UCSD-AML1 (cell line): ENCODE measurements around the gene C19orf44.

Experiments used
- DNase-seq: peaks from one replicate; lab custom pipeline; 2025; ENCODE audit not compliant: unreplicated experiment; lab: John Stamatoyannopoulos, UW

C19orf44 gene

DNA sequence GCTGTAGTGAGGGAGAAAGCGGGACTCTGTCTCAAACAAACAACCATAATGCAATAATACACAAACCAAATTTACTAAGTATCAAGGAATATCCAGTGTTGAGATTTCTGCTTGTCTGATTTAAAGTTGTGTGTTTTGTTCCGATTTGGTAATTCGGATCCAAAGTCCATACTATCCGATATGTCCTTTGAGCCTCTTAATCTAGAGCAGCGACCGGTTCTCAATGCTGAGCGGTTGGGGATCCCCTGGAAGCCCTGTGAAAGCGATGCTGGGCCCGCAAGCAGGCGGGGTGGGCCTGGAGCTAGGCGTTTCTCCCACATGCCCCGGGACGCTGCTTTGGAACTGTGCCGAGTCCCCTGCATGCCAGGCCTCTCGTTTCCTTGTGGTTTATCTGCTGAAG lies 20.2 kb downstream of the C19orf44 start:
- DNase-seq = no peak

DNA sequence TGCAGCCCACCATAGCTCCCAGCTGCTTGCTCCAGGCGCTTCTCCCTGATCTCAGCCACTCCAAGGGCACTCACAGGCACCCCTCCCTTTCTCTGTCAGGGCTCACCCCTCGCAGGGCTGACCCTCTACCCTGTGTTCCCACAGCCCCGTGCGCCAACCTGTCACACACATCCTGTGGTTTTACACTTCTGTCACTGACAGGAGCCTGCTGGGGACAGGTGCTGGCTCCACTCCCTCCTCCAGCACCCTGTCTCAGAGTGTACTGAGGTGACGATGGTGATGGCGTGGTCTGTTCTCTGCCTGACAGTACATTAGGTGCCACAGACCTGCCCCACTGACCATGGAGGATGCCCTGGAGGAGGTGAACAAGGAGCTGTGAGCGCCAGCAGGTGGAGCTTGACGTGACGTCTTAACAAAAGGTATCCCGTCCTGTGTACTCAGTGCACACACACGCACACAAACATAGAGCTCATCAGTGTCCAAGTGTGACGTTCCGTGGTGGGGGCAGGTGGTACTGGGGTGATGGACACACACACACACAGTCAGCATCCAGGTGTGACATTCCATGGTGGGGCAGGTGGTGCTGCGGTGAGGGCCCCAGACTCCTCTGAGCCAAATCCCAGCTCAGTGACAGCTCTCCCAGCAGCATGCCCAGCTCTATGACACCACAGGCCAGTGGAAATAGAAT lies 20.9 kb downstream of the C19orf44 start:
- DNase-seq = no peak

DNA sequence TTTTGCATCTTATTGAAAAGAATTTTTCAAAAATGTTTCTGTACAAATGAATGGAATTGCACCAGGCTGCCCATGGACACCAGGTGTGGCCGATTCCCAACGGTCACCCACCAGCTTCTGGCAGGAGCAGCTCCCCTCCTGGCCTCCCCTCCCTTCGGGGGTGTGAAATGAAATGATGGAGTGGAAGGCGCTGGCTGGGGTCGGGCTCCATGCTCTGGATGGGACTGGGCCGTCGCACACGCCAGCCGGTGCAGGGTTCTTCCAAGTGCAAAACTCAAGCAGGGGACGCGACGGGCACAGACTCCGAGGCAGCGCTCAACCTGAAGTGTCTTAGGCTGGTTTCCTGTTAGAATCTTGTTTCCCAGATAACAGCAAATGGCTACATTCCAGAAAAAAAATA lies 21.9 kb downstream of the C19orf44 start:
- DNase-seq = no peak

DNA sequence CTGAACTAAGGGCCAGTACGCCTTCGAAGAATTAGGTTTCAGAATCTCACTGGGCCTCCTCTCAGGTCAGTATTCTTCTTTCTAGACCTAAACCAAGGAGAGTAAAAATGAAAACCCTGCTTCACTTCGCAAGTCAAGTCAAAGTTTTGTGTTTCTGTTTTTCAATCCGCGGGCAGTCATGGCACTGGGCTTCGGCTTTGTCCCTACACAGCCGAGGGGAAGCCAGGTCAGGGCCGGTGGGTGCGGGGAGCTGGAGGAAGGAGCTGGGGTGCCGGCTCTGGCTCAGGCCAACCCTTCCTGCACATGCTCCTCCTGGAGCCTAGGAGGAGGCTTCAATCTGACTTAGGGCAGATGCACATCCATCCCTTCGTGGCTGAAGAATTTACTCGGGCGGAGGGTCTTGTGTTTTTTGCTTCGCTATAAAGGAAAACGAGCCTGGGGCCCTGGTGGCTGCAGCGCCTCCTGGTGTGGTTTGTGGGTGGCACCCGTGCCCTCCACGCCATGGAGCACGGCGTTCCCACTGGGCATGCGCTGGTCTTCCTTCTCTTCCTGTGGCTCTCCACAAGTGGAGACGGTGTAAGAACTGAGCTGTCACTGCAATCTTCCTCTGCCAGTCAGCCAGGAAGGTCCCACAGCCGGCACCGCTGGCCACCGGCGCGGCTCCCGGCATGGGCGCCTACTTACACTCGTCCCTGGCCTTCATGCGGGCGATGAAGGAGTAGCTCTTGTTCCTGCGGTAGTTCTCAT lies 22.5 kb downstream of the C19orf44 start:
- DNase-seq = no peak

DNA sequence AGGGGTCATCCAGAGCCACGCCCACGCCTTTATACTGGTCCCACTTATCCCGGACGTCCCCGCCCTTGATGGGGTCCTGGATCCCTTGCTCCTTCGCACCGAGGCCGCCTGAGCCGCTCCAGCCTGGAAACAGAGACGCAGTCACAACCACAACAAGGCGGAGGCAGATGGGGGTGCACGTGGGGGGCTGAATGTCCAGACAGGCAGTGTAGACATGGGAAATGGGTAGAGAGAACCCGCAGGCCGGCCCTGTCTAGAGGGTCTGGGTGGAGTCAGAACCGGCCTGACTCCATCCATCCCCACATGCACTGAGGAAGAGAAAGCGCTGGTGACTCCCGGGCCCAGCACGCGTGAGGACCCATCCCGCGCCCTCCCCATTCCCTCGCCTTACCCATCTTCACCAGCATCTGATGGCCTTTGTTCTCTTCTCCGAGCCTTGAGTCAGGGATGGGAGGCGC lies 23.1 kb downstream of the C19orf44 start:
- no peak for DNase-seq

DNA sequence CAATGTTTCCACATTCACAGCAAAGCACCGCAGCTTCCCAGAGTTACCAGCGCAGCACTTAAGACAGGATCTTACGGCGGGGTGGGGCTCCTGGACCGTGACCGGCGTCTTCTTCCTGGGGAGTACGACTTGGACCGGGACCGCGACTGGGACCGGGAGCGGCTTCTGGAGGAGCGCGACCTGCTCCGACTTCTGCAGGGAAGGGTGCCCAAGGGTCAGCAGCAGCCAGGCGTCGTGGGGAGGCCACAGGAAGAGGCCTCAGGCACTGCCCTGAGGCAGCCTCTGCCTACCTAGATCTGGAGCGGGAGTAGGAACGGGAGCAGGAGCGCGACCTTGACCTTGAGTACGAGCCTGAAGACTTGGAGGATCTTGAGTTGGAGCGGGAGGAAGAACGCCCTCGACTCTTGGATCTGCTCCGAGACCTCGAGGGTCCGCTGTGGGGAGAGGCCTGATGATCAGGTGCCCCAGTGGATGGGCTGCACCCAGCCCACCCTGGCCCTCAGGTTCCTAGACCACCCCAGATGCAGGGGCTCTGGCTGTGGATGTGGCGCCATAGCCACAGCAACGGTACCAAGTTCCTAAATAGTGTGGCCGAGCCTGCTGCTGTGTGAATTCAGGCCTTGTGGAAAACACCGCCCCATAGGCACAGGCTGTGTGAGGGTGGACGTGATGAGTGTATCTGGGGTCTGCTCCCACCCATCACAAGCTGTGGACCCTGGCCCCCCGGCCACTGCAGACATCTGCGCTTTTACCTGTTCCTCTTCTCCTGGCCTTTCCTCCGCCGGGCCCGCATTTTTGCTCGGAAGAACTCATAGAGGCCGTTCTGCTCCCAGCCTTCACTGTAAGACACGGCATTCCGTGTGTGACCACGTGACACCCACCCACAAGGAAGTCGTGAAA lies 24.1 kb downstream of the C19orf44 start:
- DNase-seq = no peak

DNA sequence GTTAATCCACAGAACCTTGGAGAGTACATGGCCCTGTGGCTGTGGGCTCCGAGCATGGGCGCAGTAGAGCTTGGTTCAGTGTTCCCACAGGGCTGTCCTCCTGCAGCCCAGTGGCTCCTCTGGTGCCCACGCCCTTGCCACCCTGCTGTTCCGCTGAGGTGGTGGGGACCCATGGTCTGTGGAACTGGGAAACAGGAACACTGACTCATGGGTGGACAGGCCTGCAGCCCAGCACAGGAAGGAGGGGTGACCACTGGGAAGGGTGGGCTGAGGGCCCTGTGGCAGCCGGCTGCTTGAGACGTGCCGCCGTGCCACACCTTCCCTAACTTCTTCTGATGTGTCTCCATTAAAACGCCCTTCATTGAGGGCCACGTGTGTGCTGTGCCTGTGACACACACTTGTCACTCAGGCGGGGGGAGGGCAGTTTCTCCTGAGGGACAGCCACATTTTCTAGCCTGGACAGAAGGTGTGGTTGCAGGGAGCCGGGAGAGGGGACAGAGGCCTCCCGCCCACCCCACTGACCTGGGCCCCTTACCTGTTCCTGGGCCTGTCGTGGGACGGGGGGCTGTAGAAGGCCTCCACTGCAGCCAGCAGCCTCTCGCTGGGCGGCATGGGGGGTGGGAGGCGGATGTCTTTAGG lies 24.9 kb downstream of the C19orf44 start:
- no peak for DNase-seq

DNA sequence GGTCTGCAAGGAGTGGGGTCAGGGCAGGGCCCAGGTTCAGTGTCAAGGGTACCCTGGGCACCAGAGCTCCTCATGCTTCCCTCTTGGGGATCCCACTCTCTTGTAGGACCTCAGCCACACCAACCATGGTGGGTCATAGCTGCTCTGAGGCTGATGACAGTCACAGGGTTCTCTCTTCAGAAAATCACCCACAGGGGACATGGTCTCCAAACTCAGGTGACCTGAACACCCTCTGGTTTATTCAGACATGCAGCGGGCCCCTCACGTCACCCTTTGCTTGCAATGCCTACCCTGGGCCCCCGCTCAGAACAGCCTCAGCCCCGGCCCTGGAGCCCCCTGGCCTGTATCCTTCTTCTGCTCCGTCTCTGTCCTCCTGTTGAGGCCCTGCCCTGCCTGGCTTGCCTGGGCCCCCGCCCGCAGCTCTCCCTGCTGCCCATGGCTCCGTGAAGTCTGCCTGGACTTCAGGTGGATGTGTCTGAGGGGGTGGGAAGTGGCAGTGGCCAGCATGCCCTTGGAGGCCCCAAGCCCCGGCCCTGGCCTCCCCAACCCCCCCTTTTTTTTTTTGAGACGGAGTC lies 25.6 kb downstream of the C19orf44 start:
- no peak for DNase-seq

DNA sequence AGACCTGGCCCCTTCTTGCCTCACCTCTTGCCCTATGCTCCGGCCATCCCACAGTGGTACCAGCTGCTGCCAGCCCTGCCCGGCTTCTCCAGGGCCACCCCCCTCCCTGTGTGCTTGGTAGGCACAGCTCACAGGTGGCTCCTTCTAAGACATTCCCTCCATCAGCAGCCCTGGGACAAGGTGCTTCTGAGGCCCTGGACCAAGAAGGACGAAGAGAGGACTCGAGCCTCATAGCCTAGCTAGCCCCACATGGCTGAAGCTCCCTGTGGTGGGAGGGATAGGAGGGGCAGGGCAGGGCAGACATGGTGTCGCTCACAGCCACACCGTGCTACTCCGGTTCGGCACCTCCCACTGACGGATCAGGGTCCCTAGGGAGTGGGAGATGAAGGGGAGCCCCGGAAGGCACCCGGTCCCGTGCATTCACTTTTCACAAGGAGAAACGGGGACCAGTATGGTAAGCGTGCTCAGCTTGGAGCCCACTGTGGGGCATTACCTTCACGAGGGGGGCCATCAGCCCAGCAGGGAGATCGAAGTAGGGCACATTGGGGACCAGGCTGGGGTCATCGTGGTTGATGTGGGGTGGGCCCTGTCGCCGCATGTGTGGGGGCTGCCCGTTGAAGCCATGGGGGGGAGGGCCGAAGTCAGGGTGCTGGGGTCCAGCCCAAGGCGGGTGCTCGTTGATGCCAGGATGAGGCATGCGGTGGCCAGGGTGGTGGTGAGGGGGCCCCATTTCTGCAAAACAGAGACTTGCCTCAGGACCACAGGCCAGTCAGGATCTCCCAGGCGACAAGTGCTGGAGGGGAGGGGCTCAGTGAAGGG lies 26.6 kb downstream of the C19orf44 start:
- no peak for DNase-seq

DNA sequence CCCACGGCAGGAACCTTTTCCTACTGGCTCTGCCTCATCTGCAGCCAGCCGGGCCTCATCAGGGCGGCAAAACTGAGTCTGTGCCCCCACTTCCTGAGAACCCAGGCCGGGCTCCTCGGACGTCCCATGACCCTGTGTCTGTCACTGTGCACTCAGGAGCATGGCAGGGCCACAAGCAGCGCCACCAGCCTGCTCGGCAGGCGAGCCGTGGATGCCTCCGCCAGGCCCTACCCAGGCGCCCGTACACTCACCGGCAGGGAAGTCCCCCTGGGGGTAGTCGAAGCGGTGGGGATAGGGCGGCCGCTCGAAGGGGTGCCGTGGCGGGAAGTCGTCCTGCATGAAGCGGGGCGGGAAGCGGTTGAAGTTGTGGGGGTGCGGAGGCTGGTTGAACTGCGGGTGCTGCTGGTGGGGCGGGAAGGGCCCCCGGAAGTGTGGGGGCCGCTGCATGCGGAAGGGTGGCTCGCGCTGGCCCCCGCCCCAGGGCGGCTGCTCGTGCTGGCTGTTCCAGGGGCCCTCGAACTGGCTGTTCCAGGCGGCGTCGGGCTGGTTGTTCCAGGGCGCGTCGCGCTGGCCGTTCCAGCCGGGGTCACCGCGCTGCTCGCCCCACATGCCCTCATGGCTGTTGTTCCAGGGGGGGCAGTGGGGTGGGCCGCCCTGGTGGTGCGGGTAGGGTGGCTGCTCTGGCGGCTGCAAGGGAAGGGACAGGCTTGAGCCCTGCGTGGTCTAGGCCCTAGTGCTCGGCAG lies 29.0 kb downstream of the C19orf44 start:
- DNase-seq = no peak

DNA sequence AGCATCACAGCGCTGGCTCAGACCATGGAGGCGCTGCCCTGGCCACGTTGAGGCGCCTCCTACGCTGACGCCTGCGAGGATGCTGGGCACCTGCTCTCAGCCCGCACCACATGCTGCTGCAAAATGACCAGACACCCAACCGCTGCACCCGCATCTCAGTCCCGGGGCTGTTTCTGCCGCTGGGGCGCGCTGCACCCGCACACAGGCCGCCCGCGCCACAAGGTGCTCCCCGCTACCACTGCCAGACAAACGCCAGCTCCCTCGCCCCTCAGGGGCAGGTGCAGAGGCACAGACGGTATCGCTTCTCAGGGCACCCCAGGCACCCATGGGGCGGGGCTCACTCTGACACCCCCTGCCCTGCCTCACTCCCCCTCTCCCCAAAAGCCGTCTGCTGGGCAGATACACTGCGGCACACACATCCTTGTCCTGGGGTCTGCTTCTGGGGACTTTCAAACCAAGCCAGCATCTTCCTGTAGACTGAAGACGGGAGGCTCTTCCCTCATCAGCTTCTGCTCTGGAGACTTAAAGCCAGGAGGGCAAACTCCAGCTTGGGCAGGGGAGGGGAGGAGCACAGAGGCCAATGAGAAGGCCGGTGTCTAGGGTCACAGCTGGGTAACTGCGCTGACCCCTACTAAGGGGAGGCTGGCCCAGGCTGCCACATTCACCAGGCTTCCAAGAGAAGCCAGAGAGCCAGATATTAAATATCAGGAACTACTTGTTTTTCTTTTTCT lies 29.7 kb downstream of the C19orf44 start:
- no peak for DNase-seq

DNA sequence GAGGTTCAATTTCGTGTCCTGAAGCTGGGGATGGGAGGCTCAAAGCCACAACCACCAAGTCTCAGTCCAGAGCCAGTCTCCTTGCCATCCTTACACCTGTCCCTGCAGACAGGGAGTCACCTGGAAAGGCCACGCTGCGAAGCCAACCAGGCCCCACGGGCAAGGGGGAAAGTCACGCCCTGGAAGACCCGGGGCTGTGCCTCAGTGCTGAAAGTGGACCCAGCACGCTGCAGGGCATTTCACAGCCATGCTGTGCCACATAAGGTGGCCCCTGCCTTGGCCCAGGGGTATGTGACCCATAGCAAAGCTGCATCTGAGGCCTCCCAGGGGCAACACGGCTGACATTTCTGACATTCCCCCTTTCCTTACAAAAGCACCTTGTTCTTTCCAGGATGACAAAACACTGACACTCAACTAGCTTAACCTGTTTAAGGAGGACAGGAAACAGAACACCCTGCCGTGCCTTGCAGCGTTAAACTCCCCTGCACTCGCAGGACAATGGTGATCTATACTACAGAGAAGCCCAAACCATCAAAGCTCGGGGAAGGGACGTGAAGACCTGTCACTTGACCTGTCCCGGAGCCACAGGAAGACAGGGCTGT lies 31.2 kb downstream of the C19orf44 start:
- no peak for DNase-seq

DNA sequence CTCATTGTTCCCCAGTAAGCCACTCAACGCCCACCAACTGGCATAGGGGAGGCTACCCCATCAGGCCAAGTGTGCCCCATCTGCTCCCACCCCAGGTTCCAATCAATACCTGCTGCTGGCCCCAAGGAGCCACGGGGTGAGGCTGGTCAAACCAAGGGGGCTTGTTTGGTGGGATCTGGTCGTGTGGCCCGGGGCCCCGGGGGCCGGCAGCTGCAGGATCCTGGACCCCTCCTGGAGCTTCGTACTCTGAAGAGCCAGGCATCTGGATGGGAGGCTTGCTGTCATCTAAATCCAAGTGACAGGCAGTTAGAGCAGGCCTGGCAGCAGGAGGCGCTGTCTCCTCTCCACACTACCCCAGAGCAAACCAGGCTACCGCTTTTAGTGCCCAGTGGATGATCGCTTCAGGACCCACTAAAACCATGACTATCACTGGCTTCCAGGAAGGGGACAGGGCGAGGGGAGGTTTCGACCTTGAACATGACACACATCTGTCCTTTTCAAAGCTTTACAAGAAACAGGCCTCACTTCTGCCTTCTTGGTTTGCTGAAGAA lies 31.9 kb downstream of the C19orf44 start:
- DNase-seq = peak; percentile 50

DNA sequence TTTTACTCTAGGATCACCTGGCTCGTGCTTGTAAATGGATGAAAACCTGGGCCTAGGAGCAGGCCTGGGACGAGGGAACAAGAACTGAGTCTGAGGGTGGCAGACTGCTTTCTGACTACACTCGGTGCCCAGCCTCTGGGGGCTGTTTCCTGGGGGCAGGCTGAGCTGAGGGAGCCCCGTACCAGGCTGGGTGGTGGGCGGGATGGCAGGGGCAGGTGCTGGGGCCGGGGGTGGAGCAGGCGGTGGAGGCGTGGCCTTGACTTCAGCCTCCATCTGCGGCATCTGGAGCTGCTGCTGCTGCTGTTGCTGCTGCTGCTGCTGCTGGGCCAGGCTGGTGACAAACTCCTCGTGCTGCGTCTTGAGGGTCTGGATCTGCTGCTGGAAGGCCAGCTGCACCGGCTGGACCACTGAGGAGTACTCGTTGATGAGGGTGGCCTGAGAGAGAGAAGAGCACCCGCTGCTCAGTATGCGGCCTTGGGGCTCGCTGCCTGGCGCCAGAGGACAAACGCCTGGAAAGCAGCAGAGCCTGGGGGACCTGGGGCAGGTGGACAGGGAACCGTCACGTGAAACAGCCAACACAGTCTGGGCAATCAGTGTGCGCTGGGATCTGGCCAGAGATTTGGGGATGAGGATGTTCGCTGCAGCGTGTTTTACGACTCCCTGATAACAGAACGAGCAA lies 33.4 kb downstream of the C19orf44 start:
- no peak for DNase-seq

DNA sequence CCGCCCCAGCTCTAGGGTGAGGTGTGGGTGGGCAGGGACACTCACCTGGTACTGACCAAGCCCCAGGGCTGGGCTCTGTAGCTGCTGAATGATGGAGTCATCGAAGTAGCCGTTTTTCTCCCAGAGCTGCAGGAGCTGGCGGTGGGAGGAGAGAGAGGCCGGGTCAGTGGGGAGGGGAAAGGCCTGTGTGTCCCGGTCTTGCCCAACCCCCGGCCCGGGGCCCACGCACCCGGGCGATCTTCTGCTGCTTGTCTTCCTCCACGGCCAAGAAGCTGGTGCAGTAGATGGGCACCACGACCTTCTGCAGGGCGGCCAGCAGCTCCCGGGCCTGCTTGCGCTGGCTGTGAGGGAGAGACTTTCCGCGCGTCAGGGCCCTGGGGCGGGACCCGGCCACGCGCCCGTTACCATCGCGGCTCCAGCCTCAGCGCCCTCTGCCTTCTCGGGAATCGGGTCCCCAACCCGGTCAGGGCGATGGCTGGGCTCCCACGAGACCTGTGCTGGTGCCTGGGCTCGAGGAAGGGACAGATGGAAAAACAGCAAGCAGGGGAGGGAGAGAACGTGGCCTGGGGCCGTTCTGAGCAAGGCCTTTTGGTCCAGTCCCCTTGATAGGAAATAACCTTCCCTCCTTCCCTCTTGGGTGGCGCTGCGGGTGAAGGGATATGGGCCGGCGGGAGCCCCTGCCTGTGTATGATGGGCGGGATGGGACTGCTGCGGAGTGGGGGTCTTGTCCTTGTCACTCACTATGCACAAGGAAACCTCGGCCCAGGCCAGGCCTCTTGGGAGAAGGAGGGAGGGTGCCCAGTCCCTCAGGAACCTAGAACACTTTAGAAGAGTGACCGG lies 34.6 kb downstream of the C19orf44 start:
- no peak for DNase-seq

DNA sequence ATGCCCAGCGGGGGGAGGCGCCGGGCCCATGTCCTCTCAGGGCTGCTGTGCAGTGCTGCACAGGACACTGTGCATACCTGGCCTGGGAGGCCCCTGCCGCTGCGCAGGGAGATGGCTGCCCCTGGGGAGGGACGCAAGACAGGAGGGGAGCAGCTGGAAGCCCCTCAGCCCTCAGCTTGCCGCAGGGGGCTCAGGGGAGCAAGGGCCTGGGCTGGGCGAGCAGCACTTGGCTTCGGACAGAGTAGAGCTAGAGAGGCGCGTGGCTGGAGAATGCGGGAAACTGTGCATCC lies 35.1 kb downstream of the C19orf44 start:
- no peak for DNase-seq
